HEK293 (cell line): ENCODE data around the gene NLRX1.

Source experiments
- CTCF ChIA-PET: fragments of 350-600 bp; formaldehyde crosslinking; extraction: SDS; loops from one replicate; lab custom pipeline; 2021; ENCODE audit warnings: antibody characterized with exemption; lab: Yijun Ruan, JAX
- POLR2A ChIA-PET: fragments of 300-600 bp; formaldehyde crosslinking; extraction: SDS; loops from one replicate; lab custom pipeline; 2020; ENCODE audit warnings: antibody characterized with exemption, inconsistent platforms; lab: Yijun Ruan, JAX
- H3K27ac ChIP-seq: fragments of 200-500 bp; sonication (Bioruptor generic); 2 replicates; pipeline ENCODE4 v1.5.1; 2014; ENCODE audit warnings: low read depth, low read length, control low read depth, inconsistent platforms; ENCODE audit errors: extremely low read depth
- H3K36me3 ChIP-seq, 2 experiments: fragments of 200-500 bp in 1 of 2; sonication (Bioruptor generic) in 1 of 2; 1 replicate in 1 of 2; 2 replicates in 1 of 2; pipeline ENCODE4 v1.5.1; 2014 to 2017; ENCODE audit warnings: inconsistent platforms in 2 of 2, low read length in 2 of 2; ENCODE audit not compliant: control insufficient read depth in 2 of 2, insufficient read depth in 1 of 2
- H3K4me1 ChIP-seq: fragments of 200-500 bp; sonication (Bioruptor generic); 2 replicates; pipeline ENCODE4 v1.5.1; 2014; ENCODE audit warnings: mild to moderate bottlenecking, low read length, inconsistent platforms; ENCODE audit not compliant: control insufficient read depth, insufficient read depth
- H3K4me3 ChIP-seq: 2 replicates; pipeline ENCODE4 v1.5.1; 2011; ENCODE audit warnings: low read depth, mild to moderate bottlenecking, control low read depth, low read length, moderate library complexity
- H3K9me3 ChIP-seq: fragments of 200-500 bp; sonication (Bioruptor generic); 2 replicates; pipeline ENCODE4 v1.5.1; 2014; ENCODE audit warnings: low read depth, low read length, inconsistent platforms; ENCODE audit not compliant: control insufficient read depth, insufficient read depth
- EGR2 ChIP-seq: fragments of 450-650 bp; formaldehyde crosslinking; IDR thresholded peaks from 2 replicates; pipeline ENCODE4 v1.5.1; 2016; ENCODE audit warnings: low read depth, missing biosample characterization, missing genetic modification characterization
- INSM2 ChIP-seq: fragments of 450-650 bp; formaldehyde crosslinking; IDR thresholded peaks from 2 replicates; pipeline ENCODE4 v1.5.1; 2016; ENCODE audit warnings: missing biosample characterization, missing genetic modification characterization
- KLF8 ChIP-seq: fragments of 450-650 bp; formaldehyde crosslinking; IDR thresholded peaks from 2 replicates; pipeline ENCODE4 v1.5.1; 2016; ENCODE audit warnings: missing biosample characterization, missing genetic modification characterization
- PRDM1 ChIP-seq: fragments of 450-650 bp; formaldehyde crosslinking; IDR thresholded peaks from 2 replicates; pipeline ENCODE4; 2016; ENCODE audit warnings: missing biosample characterization, missing genetic modification characterization
- PRDM10 ChIP-seq: fragments of 450-650 bp; formaldehyde crosslinking; IDR thresholded peaks from 2 replicates; pipeline ENCODE4 v1.5.1; 2016; ENCODE audit warnings: missing biosample characterization, missing genetic modification characterization
- RBAK ChIP-seq: fragments of 450-650 bp; formaldehyde crosslinking; IDR thresholded peaks from 2 replicates; pipeline ENCODE4 v1.5.1; 2016; ENCODE audit warnings: missing biosample characterization, missing genetic modification characterization
- REST ChIP-seq: fragments of 450-650 bp; formaldehyde crosslinking; IDR thresholded peaks from 2 replicates; pipeline ENCODE4 v1.5.1; 2016; ENCODE audit warnings: missing biosample characterization, missing genetic modification characterization
- SP7 ChIP-seq: fragments of 450-650 bp; formaldehyde crosslinking; IDR thresholded peaks from 2 replicates; pipeline ENCODE4 v1.5.1; 2016; ENCODE audit warnings: missing biosample characterization, missing genetic modification characterization
- ZBTB17 ChIP-seq: fragments of 450-650 bp; formaldehyde crosslinking; IDR thresholded peaks from 2 replicates; pipeline ENCODE4 v1.5.1; 2016; ENCODE audit warnings: missing biosample characterization, missing genetic modification characterization
- ZFP37 ChIP-seq: fragments of 450-650 bp; formaldehyde crosslinking; IDR thresholded peaks from 2 replicates; pipeline ENCODE4 v1.5.1; 2016; ENCODE audit warnings: missing biosample characterization, missing genetic modification characterization
- ZNF112 ChIP-seq: fragments of 450-650 bp; formaldehyde crosslinking; IDR thresholded peaks from 2 replicates; pipeline ENCODE4 v1.5.0; 2017; ENCODE audit warnings: missing biosample characterization, missing genetic modification characterization
- ZNF211 ChIP-seq: fragments of 450-650 bp; formaldehyde crosslinking; IDR thresholded peaks from 2 replicates; pipeline ENCODE4 v1.5.1; 2016; ENCODE audit warnings: low read depth, missing biosample characterization, missing genetic modification characterization
- ZNF214 ChIP-seq: fragments of 450-650 bp; formaldehyde crosslinking; IDR thresholded peaks from 2 replicates; pipeline ENCODE4 v1.5.1; 2017; ENCODE audit warnings: missing biosample characterization, mild to moderate bottlenecking, missing genetic modification characterization, borderline replicate concordance
- ZNF266 ChIP-seq: fragments of 450-650 bp; formaldehyde crosslinking; IDR thresholded peaks from 2 replicates; pipeline ENCODE4 v1.5.1; 2016; ENCODE audit warnings: missing biosample characterization, missing genetic modification characterization, low read depth
- ZNF335 ChIP-seq: fragments of 450-650 bp; formaldehyde crosslinking; conservative IDR thresholded peaks from 2 replicates; pipeline ENCODE4 v1.5.1; 2016; ENCODE audit warnings: missing biosample characterization, missing genetic modification characterization
- ZNF366 ChIP-seq: fragments of 450-650 bp; formaldehyde crosslinking; conservative IDR thresholded peaks from 2 replicates; pipeline ENCODE4 v1.5.1; 2016; ENCODE audit warnings: missing biosample characterization, missing genetic modification characterization
- ZNF433 ChIP-seq: fragments of 450-650 bp; formaldehyde crosslinking; IDR thresholded peaks from 2 replicates; pipeline ENCODE4 v1.5.1; 2016; ENCODE audit warnings: missing biosample characterization, missing genetic modification characterization, low read depth
- ZNF513 ChIP-seq: fragments of 450-650 bp; IDR thresholded peaks from 2 replicates; pipeline ENCODE4 v1.5.1; 2018; ENCODE audit warnings: missing biosample characterization, missing genetic modification characterization
- ZNF521 ChIP-seq: fragments of 450-650 bp; formaldehyde crosslinking; IDR thresholded peaks from 2 replicates; pipeline ENCODE4 v1.5.1; 2017; ENCODE audit warnings: missing biosample characterization, mild to moderate bottlenecking, missing genetic modification characterization
- ZNF621 ChIP-seq: fragments of 450-650 bp; formaldehyde crosslinking; IDR thresholded peaks from 2 replicates; pipeline ENCODE4 v1.5.1; 2017; ENCODE audit warnings: missing biosample characterization, missing genetic modification characterization
- ZNF777 ChIP-seq: fragments of 450-650 bp; formaldehyde crosslinking; IDR thresholded peaks from 2 replicates; pipeline ENCODE4 v1.5.1; 2017; ENCODE audit warnings: missing biosample characterization, missing genetic modification characterization, borderline replicate concordance
- ZSCAN5A ChIP-seq: fragments of 450-650 bp; formaldehyde crosslinking; IDR thresholded peaks from 2 replicates; pipeline ENCODE4 v1.5.1; 2016; ENCODE audit warnings: missing biosample characterization, missing genetic modification characterization

NLRX1 gene

GRCh38 chr11:119126675-119127268, 41.8 kb upstream of the NLRX1 start:
- Histone ChIP-seq H3K9me3 (no peaks in the 10 kb centered on the region), H3K4me1 (peaks cover 4% of the 10 kb centered on the region; the same call in 1 of the 2 replicates), H3K4me3 (no peak overlapping the region), H3K36me3 (peaks cover 14 to 32% of the 10 kb centered on the region in 2 experiments; a peak in 2 of 3 replicates), H3K27ac (no peak overlapping the region)
- CTCF ChIA-PET, result interaction anchor here (0.6 kb wide), 2 partner anchors 39 to 1381 kb away, joined by 3 to 5 read pairs; no protein-coding TSS in a partner anchor
- POLR2A ChIA-PET, result interaction anchor here (0.5 to 1.0 kb wide), 4 partner anchors 24 to 1043 kb away, joined by 3 to 5 read pairs (median 4); partner anchors contain the start of gene DPAGT1
- TF ChIP-seq ZNF513 (tag by site-specific recombination) (peak; percentile 85), SP7 (tag by site-specific recombination) (no peak), PRDM1 (tag by site-specific recombination) (peak; percentile 60)
- TF ChIP-seq, all 188 proteins: peak for 2

- no peaks in the 10 kb centered on the region for H3K9me3 ChIP-seq
- H3K36me3 ChIP-seq, result peaks cover 10 to 55% of the 10 kb centered on the region in 2 experiments; a peak in 2 of 3 replicates
- POLR2A ChIA-PET, result no interaction called here
- CTCF ChIA-PET, result interaction anchor here (1.0 kb wide), 1 partner anchor 9 kb away, joined by 3 read pairs; no protein-coding TSS in a partner anchor
- no peak overlapping the region for H3K4me3 ChIP-seq
- H3K27ac ChIP-seq, result no peak overlapping the region
- no peaks in the 10 kb centered on the region for H3K4me1 ChIP-seq
- TF ChIP-seq ZNF112 (tag by site-specific recombination) (no peak), ZNF621 (tag by site-specific recombination) (no peak), INSM2 (tag by site-specific recombination) (no peak), ZNF777 (no peak), RBAK (tag by site-specific recombination) (no peak), ZNF335 (no peak), ZBTB17 (tag by site-specific recombination) (no peak), KLF8 (tag by site-specific recombination) (no peak), REST (tag by site-specific recombination) (no peak), ZNF211 (tag by site-specific recombination) (no peak), ZNF266 (tag by site-specific recombination) (no peak), ZNF214 (tag by site-specific recombination) (no peak), EGR2 (no peak), ZNF433 (tag by site-specific recombination) (no peak), ZSCAN5A (tag by site-specific recombination) (no peak), PRDM10 (tag by site-specific recombination) (no peak), ZFP37 (tag by site-specific recombination) (no peak), ZNF366 (tag by site-specific recombination) (no peak), ZNF521 (tag by site-specific recombination) (no peak)
Observed at GRCh38 chr11:119130662-119131061, 37.9 kb upstream of the NLRX1 start.
